ENCODE measurements around the gene WBP1. TPM values are rescaled to one million over a fixed set of nuclear protein-coding genes. Genes with fewer than 3 reads are reported as not detected.
"Not testable (repeated sequence)": the region's sequence is repeated elsewhere in the genome, so short reads cannot be mapped to it uniquely, and the experiment has no call there.

The WBP1 gene
- polyA plus RNA-seq, 2 of the 4 experiments (the other 2 are of a cell fraction) = 59.0 to 62.6 TPM

DNA sequence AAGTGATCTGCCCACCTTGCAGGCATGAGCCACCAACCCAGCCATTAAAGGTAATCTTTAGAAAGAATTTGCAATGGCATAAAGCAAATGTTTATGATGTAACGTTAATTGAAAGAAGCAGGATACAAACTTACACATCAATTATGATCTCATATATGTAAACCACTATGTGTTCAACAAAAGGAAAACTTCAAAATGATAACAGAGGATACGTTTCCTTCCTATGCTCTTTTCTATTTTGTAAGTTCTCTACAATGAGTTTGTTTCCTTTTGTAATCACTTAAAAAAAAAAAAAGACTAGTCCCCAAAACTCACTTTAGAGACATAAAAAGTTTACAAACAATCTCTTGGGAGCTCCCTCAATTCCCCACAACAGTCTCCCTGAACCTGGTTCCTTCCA is 38.2 kb upstream of the WBP1 start:
- ATAC-seq (no peak), DNase-seq (ENCODE audit: low read depth in 1 of 2, low spot score in 1 of 2) (no peak), FAIRE-seq (no peak)
- Histone ChIP-seq H3K4me2 (no peak overlapping the region; the same call in 2 of the 3 replicates), H3K27ac (no peak overlapping the region), H3K4me3 (no peak overlapping the region), H3K4me1 (peaks cover 6% of the 10 kb centered on the region; the same call in 1 of the 3 replicates), H3K9me3 (no peaks in the 10 kb centered on the region)
- ChIA-PET POLR2A (interaction anchor here (0.7 to 1.4 kb wide), 2 partner anchors 20 to 591 kb away, joined by 4 to 9 read pairs; no protein-coding TSS in a partner anchor), CTCF (interaction anchor here (1.5 kb wide), 1 partner anchor 31 kb away, joined by 3 read pairs; no protein-coding TSS in a partner anchor)
- TF ChIP-seq BCL3 (IDR thresholded peaks at IDR 0.05) = no peak
- no peak for TF ChIP-seq CHD4 (IDR thresholded peaks at IDR 0.05; ENCODE audit: borderline replicate concordance)
- TF ChIP-seq CTCF (IDR thresholded peaks at IDR 0.05) = no peak
- TF ChIP-seq ESRRA (IDR thresholded peaks at IDR 0.05; ENCODE audit: borderline replicate concordance, low read length) = no peak
- TF ChIP-seq HES2 (IDR thresholded peaks at IDR 0.05) = no peak
- 88% methylated on average over 2 of the region's 2 CpGs for whole genome bisulfite sequencing (ENCODE audit: missing lambda C conversion rate)

- peak overlapping the region; percentile 85 for H3K4me3 ChIP-seq
- CTCF ChIA-PET = interaction anchor here (0.9 to 2.3 kb wide), 5 partner anchors 31 to 597 kb away, joined by 3 to 7 read pairs (median 3); no protein-coding TSS in a partner anchor
- WGBS (ENCODE audit: missing lambda C conversion rate) = 68% methylated on average over 19 of the region's 19 CpGs
- not testable (repeated sequence) for ATAC-seq; DNase-seq (ENCODE audit: low read depth in 1 of 2, low spot score in 1 of 2); H3K9me3 ChIP-seq; FAIRE-seq; H3K4me1 ChIP-seq
- H3K27ac ChIP-seq = peak overlapping the region; percentile 80 to 87
- peak overlapping the region; percentile 66 for H3K4me2 ChIP-seq
- POLR2A ChIA-PET = interaction anchor here (0.6 to 1.5 kb wide), 8 partner anchors 12 to 683 kb away, joined by 3 to 9 read pairs (median 4); partner anchors contain the start of genes TPRKB and WBP1
These were observed 37.7 kb upstream of the WBP1 start for GRCh38 chr2:74420443-74421103.

- 1% methylated on average over 49 of the region's 57 CpGs for WGBS (ENCODE audit: missing lambda C conversion rate)
- DNase-seq (ENCODE audit: low read depth in 1 of 2, low spot score in 1 of 2) (peak; percentile 93 to 94), FAIRE-seq (no peak), ATAC-seq (peak; percentile 90 to 93)
- peak within 1 kb of the TSS; percentile 80 to 87 for H3K27ac ChIP-seq
- peak within 1 kb of the TSS; percentile 85 for H3K4me3 ChIP-seq
- H3K4me2 ChIP-seq = peak within 1 kb of the TSS; percentile 66
- POLR2A ChIA-PET = interaction anchor here (1.0 to 1.5 kb wide), 8 partner anchors 13 to 684 kb away, joined by 3 to 9 read pairs (median 4); partner anchors contain the start of genes INO80B, TPRKB and WBP1
- no peaks in the 10 kb centered on the region for H3K9me3 ChIP-seq
- CTCF ChIA-PET = interaction anchor here (0.9 to 2.3 kb wide), 6 partner anchors 12 to 597 kb away, joined by 3 to 7 read pairs (median 3); no protein-coding TSS in a partner anchor
- H3K4me1 ChIP-seq = peaks cover 6% of the 10 kb centered on the region; the same call in 1 of the 3 replicates
- TF ChIP-seq MYC (IDR thresholded peaks at IDR 0.05; ENCODE audit: borderline replicate concordance, low read length) = peak; percentile 18; the same call in 1 of the 2 replicates
- TF ChIP-seq NFE2L2 (conservative IDR thresholded peaks at IDR 0.05; ENCODE audit: low read length) = no peak
- TF ChIP-seq ZFP36 (IDR thresholded peaks at IDR 0.05; ENCODE audit: borderline replicate concordance, partially characterized antibody) = no peak
- TF ChIP-seq PHF8 (IDR thresholded peaks at IDR 0.05; ENCODE audit: borderline replicate concordance, low read depth) = peak; percentile 90
- TF ChIP-seq, protein P1, sequence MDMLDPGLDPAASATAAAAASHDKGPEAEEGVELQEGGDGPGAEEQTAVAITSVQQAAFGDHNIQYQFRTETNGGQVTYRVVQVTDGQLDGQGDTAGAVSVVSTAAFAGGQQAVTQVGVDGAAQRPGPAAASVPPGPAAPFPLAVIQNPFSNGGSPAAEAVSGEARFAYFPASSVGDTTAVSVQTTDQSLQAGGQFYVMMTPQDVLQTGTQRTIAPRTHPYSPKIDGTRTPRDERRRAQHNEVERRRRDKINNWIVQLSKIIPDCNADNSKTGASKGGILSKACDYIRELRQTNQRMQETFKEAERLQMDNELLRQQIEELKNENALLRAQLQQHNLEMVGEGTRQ (IDR thresholded peaks at IDR 0.05) = no peak
- peak; percentile 97 for TF ChIP-seq MAX (IDR thresholded peaks at IDR 0.05)
- TF ChIP-seq ATOH8 (CRISPR knock-in tag; IDR thresholded peaks at IDR 0.05; ENCODE audit: low read depth) = 0 out of 2 replicates have a peak, but pooled peaks have one; percentile 28
- TF ChIP-seq, protein P2, sequence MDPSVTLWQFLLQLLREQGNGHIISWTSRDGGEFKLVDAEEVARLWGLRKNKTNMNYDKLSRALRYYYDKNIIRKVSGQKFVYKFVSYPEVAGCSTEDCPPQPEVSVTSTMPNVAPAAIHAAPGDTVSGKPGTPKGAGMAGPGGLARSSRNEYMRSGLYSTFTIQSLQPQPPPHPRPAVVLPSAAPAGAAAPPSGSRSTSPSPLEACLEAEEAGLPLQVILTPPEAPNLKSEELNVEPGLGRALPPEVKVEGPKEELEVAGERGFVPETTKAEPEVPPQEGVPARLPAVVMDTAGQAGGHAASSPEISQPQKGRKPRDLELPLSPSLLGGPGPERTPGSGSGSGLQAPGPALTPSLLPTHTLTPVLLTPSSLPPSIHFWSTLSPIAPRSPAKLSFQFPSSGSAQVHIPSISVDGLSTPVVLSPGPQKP (IDR thresholded peaks at IDR 0.05; ENCODE audit: low read depth, low read length) = no peak
- TF ChIP-seq CBX2 (IDR thresholded peaks at IDR 0.05; ENCODE audit: borderline replicate concordance, low read depth) = no peak
- TF ChIP-seq RFX5 (IDR thresholded peaks at IDR 0.05) = peak; percentile 47; the same call in 1 of the 2 replicates
- 0 out of 2 replicates have a peak, but pooled peaks have one; percentile 26 for TF ChIP-seq HOXB13 (CRISPR knock-in tag; IDR thresholded peaks at IDR 0.05; ENCODE audit: low read depth)
- TF ChIP-seq, protein P3, sequence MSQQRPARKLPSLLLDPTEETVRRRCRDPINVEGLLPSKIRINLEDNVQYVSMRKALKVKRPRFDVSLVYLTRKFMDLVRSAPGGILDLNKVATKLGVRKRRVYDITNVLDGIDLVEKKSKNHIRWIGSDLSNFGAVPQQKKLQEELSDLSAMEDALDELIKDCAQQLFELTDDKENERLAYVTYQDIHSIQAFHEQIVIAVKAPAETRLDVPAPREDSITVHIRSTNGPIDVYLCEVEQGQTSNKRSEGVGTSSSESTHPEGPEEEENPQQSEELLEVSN (IDR thresholded peaks at IDR 0.05; ENCODE audit: borderline replicate concordance, low read depth) = peak; percentile 93
- peak; percentile 55; the same call in 1 of the 2 replicates for TF ChIP-seq RARB (CRISPR knock-in tag; IDR thresholded peaks at IDR 0.05)
- TF ChIP-seq BCL3 (IDR thresholded peaks at IDR 0.05) = peak; percentile 47; the same call in 1 of the 3 replicates
- TF ChIP-seq KDM5A (IDR thresholded peaks at IDR 0.05) = no peak
These were observed 36.9 kb upstream of the WBP1 start, which contains the start of the genes C2orf81 and WDR54 for GRCh38 chr2:74421221-74421870. Gene C2orf81 (minus strand): TSS chr2:74421619. CDS start chr2:74421560, 59 bp downstream. Gene WDR54 (plus strand): TSS chr2:74421730. CDS start chr2:74422154, 424 bp downstream.
